SU-DHL-6 (cell line): ENCODE results near the gene CITED2.

ENCODE experiments used
- CTCF ChIP-seq: fragments of 200-600 bp; sonication (generic); IDR thresholded peaks from one replicate; pipeline ENCODE4 v1.5.1; 2017; ENCODE audit warnings: antibody characterized with exemption, mild to moderate bottlenecking, low read length, moderate library complexity; ENCODE audit not compliant: insufficient read depth, poor library complexity, severe bottlenecking
- EZH2phosphoT487 ChIP-seq: fragments of 200-600 bp; sonication (generic), shearing (Covaris generic); conservative IDR thresholded peaks from 2 replicates; pipeline ENCODE4 v1.6.1; 2018; ENCODE audit warnings: mild to moderate bottlenecking, antibody characterized with exemption, low read length, moderate library complexity, mixed read lengths

GRCh38 chr6:139376017-139376330 lies 1.5 kb upstream of the CITED2 start:
- TF ChIP-seq EZH2phosphoT487 (no peak), CTCF (no peak)
